Measurements from ENCODE around the gene QRSL1. TPM values are rescaled to one million over a fixed set of nuclear protein-coding genes. Genes with fewer than 3 reads are reported as not detected.
"Not testable (repeated sequence)": the region's sequence is repeated elsewhere in the genome, so short reads cannot be mapped to it uniquely, and the experiment has no call there.

QRSL1 gene
- total RNA-seq, 2 experiments from 2014 or later, result 13.2 to 13.9 TPM

GRCh38 chr6:106692112-106692818, 62.9 kb downstream of the QRSL1 start:
- no peaks in the 10 kb centered on the region for H3K9me3 Mint-ChIP-seq
- intact Hi-C loops (cut with micrococcal nuclease), result no loop called here
- no peak overlapping the region for H3K4me3 Mint-ChIP-seq
- ChIA-PET POLR2A (no interaction called here), CTCF (no interaction called here)
- no peak for DNase-seq
- no peaks in the 10 kb centered on the region for H3K36me3 Mint-ChIP-seq
- H3K4me1 Mint-ChIP-seq (ENCODE audit: low read depth), result no peaks in the 10 kb centered on the region
- peaks cover 3% of the 10 kb centered on the region for H3K27me3 Mint-ChIP-seq
- H3K27ac Mint-ChIP-seq, result no peak overlapping the region

- no peak for DNase-seq
- ChIA-PET CTCF (no interaction called here), POLR2A (no interaction called here)
- intact Hi-C loops (cut with micrococcal nuclease), result no loop called here
- Mint-ChIP-seq H3K4me3 (no peak overlapping the region), H3K27ac (no peak overlapping the region), H3K4me1 (ENCODE audit: low read depth) (no peaks in the 10 kb centered on the region), H3K36me3 (no peaks in the 10 kb centered on the region), H3K27me3 (peaks cover 3% of the 10 kb centered on the region), H3K9me3 (no peaks in the 10 kb centered on the region)
Measured at GRCh38 chr6:106692819-106693208, 63.4 kb downstream of the QRSL1 start.

GRCh38 chr6:106693418-106693817, 64.0 kb downstream of the QRSL1 start:
- no peaks in the 10 kb centered on the region for H3K36me3 Mint-ChIP-seq
- POLR2A ChIA-PET, result no interaction called here
- no peak overlapping the region for H3K4me3 Mint-ChIP-seq
- intact Hi-C loops (cut with micrococcal nuclease), result no loop called here
- no peak for DNase-seq
- CTCF ChIA-PET, result no interaction called here
- H3K9me3 Mint-ChIP-seq, result no peaks in the 10 kb centered on the region
- no peak overlapping the region for H3K27ac Mint-ChIP-seq
- no peaks in the 10 kb centered on the region for H3K4me1 Mint-ChIP-seq (ENCODE audit: low read depth)
- H3K27me3 Mint-ChIP-seq, result peaks cover 3% of the 10 kb centered on the region

GRCh38 chr6:106694343-106694742, 65.0 kb downstream of the QRSL1 start:
- POLR2A ChIA-PET, result no interaction called here
- intact Hi-C loops (cut with micrococcal nuclease), result no loop called here
- peaks cover 3% of the 10 kb centered on the region for H3K27me3 Mint-ChIP-seq
- DNase-seq, result no peak
- H3K4me3 Mint-ChIP-seq, result no peak overlapping the region
- CTCF ChIA-PET, result no interaction called here
- H3K36me3 Mint-ChIP-seq, result no peaks in the 10 kb centered on the region
- no peak overlapping the region for H3K27ac Mint-ChIP-seq
- H3K4me1 Mint-ChIP-seq (ENCODE audit: low read depth), result no peaks in the 10 kb centered on the region
- no peaks in the 10 kb centered on the region for H3K9me3 Mint-ChIP-seq

GRCh38 chr6:106700581-106700980, 71.2 kb downstream of the QRSL1 start:
- peaks cover 3% of the 10 kb centered on the region for H3K4me1 Mint-ChIP-seq (ENCODE audit: low read depth)
- H3K27ac Mint-ChIP-seq, result no peak overlapping the region
- POLR2A ChIA-PET, result no interaction called here
- peaks cover 25% of the 10 kb centered on the region for H3K27me3 Mint-ChIP-seq
- CTCF ChIA-PET, result no interaction called here
- no peak for DNase-seq
- H3K9me3 Mint-ChIP-seq, result peaks cover 6% of the 10 kb centered on the region
- H3K36me3 Mint-ChIP-seq, result peaks cover 3% of the 10 kb centered on the region
- intact Hi-C loops (cut with micrococcal nuclease), result no loop called here
- H3K4me3 Mint-ChIP-seq, result no peak overlapping the region

- H3K4me3 Mint-ChIP-seq; H3K27ac Mint-ChIP-seq; H3K9me3 Mint-ChIP-seq; DNase-seq; CTCF ChIA-PET; POLR2A ChIA-PET; H3K36me3 Mint-ChIP-seq; H3K4me1 Mint-ChIP-seq (ENCODE audit: low read depth); intact Hi-C loops (cut with micrococcal nuclease): not testable (repeated sequence)
- H3K27me3 Mint-ChIP-seq, result peaks cover 25% of the 10 kb centered on the region
Measured at GRCh38 chr6:106701201-106701600, 71.8 kb downstream of the QRSL1 start.

- DNase-seq, result no peak
- H3K27me3 Mint-ChIP-seq, result peaks cover 25% of the 10 kb centered on the region
- H3K9me3 Mint-ChIP-seq, result peaks cover 6% of the 10 kb centered on the region
- peaks cover 3% of the 10 kb centered on the region for H3K4me1 Mint-ChIP-seq (ENCODE audit: low read depth)
- no peak overlapping the region for H3K27ac Mint-ChIP-seq
- H3K36me3 Mint-ChIP-seq, result peaks cover 3% of the 10 kb centered on the region
- ChIA-PET CTCF (no interaction called here), POLR2A (no interaction called here)
- H3K4me3 Mint-ChIP-seq, result no peak overlapping the region
- intact Hi-C loops (cut with micrococcal nuclease), result no loop called here
Measured at GRCh38 chr6:106702046-106702445, 72.7 kb downstream of the QRSL1 start.

- intact Hi-C loops (cut with micrococcal nuclease), result no loop called here
- CTCF ChIA-PET, result no interaction called here
- peaks cover 6% of the 10 kb centered on the region for H3K9me3 Mint-ChIP-seq
- DNase-seq, result no peak
- peaks cover 3% of the 10 kb centered on the region for H3K36me3 Mint-ChIP-seq
- peaks cover 3% of the 10 kb centered on the region for H3K4me1 Mint-ChIP-seq (ENCODE audit: low read depth)
- no peak overlapping the region for H3K27ac Mint-ChIP-seq
- POLR2A ChIA-PET, result no interaction called here
- peaks cover 25% of the 10 kb centered on the region for H3K27me3 Mint-ChIP-seq
- no peak overlapping the region for H3K4me3 Mint-ChIP-seq
Measured at GRCh38 chr6:106702451-106703110, 73.2 kb downstream of the QRSL1 start.

- ChIA-PET CTCF (no interaction called here), POLR2A (no interaction called here)
- H3K4me1 Mint-ChIP-seq (ENCODE audit: low read depth), result peaks cover 3% of the 10 kb centered on the region
- intact Hi-C loops (cut with micrococcal nuclease), result no loop called here
- H3K27ac Mint-ChIP-seq, result no peak overlapping the region
- no peak overlapping the region for H3K4me3 Mint-ChIP-seq
- H3K27me3 Mint-ChIP-seq, result peaks cover 25% of the 10 kb centered on the region
- DNase-seq, result no peak
- peaks cover 6% of the 10 kb centered on the region for H3K9me3 Mint-ChIP-seq
- H3K36me3 Mint-ChIP-seq, result peaks cover 3% of the 10 kb centered on the region
Measured at GRCh38 chr6:106704327-106704726, 74.9 kb downstream of the QRSL1 start.

GRCh38 chr6:106705156-106705555, 75.8 kb downstream of the QRSL1 start:
- POLR2A ChIA-PET, result no interaction called here
- CTCF ChIA-PET, result no interaction called here
- intact Hi-C loops (cut with micrococcal nuclease), result no loop called here
- no peak for DNase-seq
- Mint-ChIP-seq H3K9me3 (peaks cover 6% of the 10 kb centered on the region), H3K4me3 (no peak overlapping the region), H3K36me3 (peaks cover 3% of the 10 kb centered on the region), H3K4me1 (ENCODE audit: low read depth) (peaks cover 3% of the 10 kb centered on the region), H3K27ac (no peak overlapping the region), H3K27me3 (peaks cover 25% of the 10 kb centered on the region)

- H3K27ac Mint-ChIP-seq, result no peak overlapping the region
- ChIA-PET POLR2A (no interaction called here), CTCF (no interaction called here)
- peaks cover 5% of the 10 kb centered on the region for H3K27me3 Mint-ChIP-seq
- no peak overlapping the region for H3K4me3 Mint-ChIP-seq
- H3K36me3 Mint-ChIP-seq, result no peaks in the 10 kb centered on the region
- intact Hi-C loops (cut with micrococcal nuclease), result no loop called here
- DNase-seq, result no peak
- H3K9me3 Mint-ChIP-seq, result peaks cover under 1% of the 10 kb centered on the region
- H3K4me1 Mint-ChIP-seq (ENCODE audit: low read depth), result no peaks in the 10 kb centered on the region
Measured at GRCh38 chr6:106710580-106710979, 81.2 kb downstream of the QRSL1 start.

GRCh38 chr6:106714281-106714680, 84.9 kb downstream of the QRSL1 start:
- no peaks in the 10 kb centered on the region for H3K36me3 Mint-ChIP-seq
- peaks cover 8% of the 10 kb centered on the region for H3K27me3 Mint-ChIP-seq
- ChIA-PET POLR2A (interaction anchor here (0.5 kb wide), 1 partner anchor 279 kb away, joined by 3 read pairs; no protein-coding TSS in a partner anchor), CTCF (interaction anchor here (0.7 kb wide), 1 partner anchor 265 kb away, joined by 3 read pairs; no protein-coding TSS in a partner anchor)
- no peak overlapping the region for H3K4me3 Mint-ChIP-seq
- intact Hi-C loops (cut with micrococcal nuclease), result no loop called here
- H3K4me1 Mint-ChIP-seq (ENCODE audit: low read depth), result no peaks in the 10 kb centered on the region
- DNase-seq, result no peak
- H3K9me3 Mint-ChIP-seq, result no peaks in the 10 kb centered on the region
- no peak overlapping the region for H3K27ac Mint-ChIP-seq

- H3K9me3 Mint-ChIP-seq, result no peaks in the 10 kb centered on the region
- ChIA-PET CTCF (no interaction called here), POLR2A (no interaction called here)
- H3K4me3 Mint-ChIP-seq, result no peak overlapping the region
- no peak for DNase-seq
- intact Hi-C loops (cut with micrococcal nuclease), result no loop called here
- H3K36me3 Mint-ChIP-seq, result no peaks in the 10 kb centered on the region
- no peaks in the 10 kb centered on the region for H3K4me1 Mint-ChIP-seq (ENCODE audit: low read depth)
- H3K27me3 Mint-ChIP-seq, result peaks cover 8% of the 10 kb centered on the region
- H3K27ac Mint-ChIP-seq, result no peak overlapping the region
Measured at GRCh38 chr6:106715922-106716321, 86.5 kb downstream of the QRSL1 start.

Data from activated CD4-positive, alpha-beta memory T cell treated with anti-CD3 and anti-CD28 coated beads for 36 hours (primary cell).